GM21825 (cell line): Measurements from ENCODE around the gene MRTFA.
"Not testable (repeated sequence)": the region's sequence is repeated elsewhere in the genome, so short reads cannot be mapped to it uniquely, and the experiment has no call there.

Source experiments
- ATAC-seq: cut with Tn5 transposase; IDR thresholded peaks from one replicate; pipeline ENCODE4 v1.9.1; 2021; ENCODE audit warnings: mild to moderate bottlenecking, moderate library complexity; ENCODE audit not compliant: unreplicated experiment

Gene MRTFA

DNA sequence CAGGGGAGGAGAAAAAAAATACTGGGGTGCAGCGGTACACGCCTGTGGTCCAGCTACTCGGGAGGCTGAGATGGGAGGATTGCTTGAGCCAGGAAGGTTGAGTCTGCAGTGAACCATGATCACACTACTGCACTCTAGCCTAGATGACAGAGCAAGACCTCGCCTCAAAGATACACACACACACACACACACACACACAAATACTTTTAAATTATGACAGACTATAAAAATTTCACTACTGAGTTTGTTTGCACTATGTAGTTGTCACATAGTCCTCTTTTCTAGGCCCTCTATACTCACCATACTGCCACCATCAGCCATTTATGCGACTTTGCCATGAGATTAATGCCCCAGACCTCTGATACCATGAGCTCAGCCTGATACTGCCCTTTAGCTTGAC is 109.6 kb downstream of the MRTFA start:
- ATAC-seq = no peak

DNA sequence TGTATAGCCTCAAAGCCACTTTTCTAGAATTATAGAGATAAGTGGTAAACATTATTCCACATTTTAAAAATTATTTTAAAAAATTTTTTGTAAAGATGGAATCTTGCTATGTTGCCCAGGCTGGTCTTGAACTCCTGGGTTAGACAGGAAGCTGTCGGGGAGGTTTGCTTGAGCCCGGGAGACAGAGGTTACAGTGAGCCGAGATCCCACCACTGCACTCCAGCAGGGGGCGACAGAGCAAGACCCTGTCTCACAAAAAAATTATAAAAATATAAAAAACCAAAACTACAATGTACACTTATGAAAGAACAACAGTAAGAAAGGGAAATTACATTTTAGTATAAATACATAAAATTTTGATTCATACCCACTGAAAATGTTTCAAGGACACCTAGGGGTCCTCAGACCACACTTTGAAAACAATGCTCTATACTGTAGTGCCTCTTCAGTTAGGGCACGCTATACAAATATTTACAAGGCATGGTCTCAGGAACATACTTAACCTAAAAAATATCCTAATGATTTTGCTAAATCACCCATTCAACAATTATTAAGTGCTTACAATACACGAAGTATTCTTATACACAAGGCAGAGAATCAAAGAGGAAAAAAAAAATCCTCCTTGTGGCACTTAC is 111.2 kb downstream of the MRTFA start:
- ATAC-seq = no peak

DNA sequence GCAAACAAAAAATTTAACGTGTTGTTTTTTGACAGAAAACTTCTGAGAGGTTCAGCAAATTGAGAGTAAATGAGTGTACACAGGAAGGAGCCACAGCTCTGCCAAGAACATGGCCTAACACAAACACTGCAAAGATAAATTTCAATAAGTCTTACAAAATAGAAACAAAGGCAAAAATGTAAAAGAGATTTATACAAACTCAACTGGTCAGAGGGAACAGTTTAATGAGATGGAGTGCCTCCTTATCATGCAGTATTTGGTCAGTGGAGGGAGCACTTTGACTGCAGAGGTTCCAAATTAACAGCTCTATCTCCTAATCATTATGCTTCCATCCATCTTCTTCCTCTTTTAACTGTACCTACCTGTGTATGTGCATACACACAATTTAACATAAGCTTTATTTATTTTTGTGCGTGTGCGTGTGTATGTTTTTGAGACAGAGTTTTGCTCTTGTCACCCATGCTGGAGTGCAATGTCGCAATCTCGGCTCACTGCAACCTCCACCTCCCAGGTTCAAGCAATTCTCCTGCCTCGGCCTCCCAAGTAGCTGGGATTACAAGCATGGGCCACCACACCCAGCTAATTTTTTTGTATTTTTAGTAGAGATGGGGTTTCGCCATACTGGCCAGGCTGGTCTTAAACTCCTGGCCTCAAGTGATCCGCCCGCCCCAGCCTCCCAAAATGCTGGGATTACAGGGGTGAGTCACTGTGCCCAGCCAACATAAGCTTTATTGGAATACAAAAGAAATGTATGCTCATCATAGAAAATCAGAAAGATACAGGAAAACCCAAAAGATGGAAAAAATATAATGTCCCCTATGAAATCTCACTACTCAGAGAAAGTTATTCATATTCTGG is 111.9 kb downstream of the MRTFA start:
- no peak for ATAC-seq

DNA sequence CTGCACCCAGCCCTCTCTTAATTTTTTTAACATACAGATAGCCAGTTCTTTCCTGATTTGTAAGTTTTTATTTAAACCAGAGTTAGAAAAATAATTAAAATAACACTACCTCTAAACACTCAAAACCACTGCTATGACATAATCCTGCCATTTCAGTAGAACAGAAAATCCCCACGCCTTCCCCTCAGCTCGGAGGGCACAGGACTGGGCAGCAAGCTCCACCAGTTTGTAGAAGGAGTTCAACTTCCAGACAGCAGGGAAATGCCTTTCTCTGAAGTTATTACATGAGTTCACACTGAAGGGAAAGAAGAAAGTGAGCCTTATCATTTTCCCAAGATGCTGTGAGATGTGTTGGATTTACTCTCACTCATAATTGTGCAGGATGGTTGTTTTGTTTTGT is 114.4 kb downstream of the MRTFA start:
- no peak for ATAC-seq

DNA sequence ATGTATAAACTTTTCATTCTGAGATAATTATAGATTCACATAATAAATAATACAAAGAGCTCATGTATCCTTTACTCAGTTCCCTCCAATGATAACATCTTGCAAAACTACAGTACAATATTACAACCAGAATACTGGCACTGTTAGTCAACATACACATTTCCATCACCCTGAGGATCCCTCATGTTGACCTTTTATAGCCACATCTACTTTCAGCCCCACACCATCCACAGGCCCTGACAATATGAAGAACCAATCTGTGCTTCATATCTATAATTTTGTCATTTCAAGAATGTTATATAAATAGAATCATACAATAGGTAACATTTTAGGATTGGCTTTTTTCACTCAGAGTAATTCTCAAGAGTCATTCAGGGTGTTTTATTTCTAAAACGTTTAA is 115.5 kb downstream of the MRTFA start:
- no peak for ATAC-seq

DNA sequence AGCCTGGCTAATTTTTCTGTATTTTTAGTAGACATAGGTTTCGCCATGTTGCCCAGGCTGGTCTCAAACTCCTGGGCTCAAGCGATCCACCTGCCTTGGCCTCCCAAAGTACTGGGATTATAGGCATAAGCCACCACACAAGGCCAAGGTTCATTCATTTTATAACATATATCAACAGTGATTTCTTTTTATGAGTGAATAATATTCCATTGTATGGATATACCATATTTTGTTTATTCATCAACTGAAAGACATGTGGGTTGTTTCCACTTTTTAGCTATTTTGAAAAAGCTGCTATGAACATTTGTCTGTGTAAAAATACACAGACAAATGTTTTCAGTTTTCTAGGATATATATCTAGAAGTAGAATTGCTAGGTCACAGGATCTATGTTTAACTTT is 116.0 kb downstream of the MRTFA start:
- no peak for ATAC-seq

DNA sequence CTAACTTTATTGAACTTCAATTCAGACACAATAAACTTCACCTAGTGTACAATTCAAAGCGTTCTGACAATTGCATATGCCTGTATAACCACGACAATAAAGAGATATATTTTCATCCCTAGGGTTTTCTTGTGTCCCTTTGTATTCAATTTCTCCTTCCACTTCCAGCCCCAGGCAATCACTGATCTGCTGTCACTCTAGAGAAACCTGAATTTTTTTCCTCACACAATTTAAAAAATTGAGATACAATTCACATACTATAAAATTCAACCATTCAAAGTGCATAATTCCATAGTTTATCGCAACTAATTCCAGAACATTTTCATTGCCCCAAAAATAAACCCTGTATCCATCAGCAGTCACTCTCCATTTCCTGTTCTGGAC is 116.6 kb downstream of the MRTFA start:
- ATAC-seq = no peak

DNA sequence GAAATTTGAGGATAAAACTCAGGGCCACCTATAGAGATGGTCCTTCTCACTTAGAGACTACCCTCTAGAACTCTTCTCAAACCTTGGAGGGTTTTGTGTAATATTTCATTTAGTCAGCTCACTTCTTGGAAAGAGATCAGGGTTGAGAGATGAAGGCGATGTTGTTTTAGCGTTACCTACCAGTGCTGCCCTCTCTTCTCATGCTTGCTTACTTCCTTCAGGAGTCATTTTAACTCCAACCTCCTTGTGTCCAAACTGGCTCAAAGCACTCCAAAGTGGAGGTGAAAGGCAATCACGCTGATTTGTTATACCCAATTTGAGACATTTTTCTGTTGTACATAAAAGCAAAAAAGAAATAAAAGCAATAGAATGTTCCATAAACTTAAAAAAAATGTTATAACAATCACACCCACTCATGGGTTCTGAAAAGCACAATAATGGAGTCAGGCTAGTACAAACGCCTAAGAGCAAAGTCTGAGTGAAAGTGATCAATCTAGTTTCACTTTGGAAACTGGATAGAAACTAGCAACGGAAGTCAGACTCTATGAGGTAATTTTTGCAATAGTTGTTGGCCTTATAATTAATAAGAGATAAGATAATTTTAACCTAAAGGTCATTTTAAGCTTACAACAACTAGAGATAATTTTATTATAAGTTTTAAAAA is 117.1 kb downstream of the MRTFA start:
- no peak for ATAC-seq

DNA sequence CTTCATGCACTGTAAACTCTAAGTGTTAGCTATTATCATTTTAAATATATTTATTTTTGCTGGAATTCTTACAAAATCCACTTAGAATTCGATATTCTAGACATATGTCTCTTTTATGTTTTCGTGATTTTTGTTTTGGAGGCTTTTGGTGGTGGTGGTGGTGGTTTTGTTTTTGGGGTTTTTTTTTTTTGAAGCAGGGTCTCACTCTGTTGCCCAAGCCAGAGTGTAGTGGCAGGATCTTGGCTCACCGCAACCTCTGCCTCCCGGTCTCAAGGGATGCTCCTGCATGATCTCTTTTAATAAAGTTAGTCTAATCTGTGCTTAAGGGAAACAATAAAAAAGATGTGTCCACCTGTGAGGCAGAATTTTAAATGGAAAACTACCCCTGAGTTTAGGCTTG is 117.7 kb downstream of the MRTFA start:
- ATAC-seq = no peak

DNA sequence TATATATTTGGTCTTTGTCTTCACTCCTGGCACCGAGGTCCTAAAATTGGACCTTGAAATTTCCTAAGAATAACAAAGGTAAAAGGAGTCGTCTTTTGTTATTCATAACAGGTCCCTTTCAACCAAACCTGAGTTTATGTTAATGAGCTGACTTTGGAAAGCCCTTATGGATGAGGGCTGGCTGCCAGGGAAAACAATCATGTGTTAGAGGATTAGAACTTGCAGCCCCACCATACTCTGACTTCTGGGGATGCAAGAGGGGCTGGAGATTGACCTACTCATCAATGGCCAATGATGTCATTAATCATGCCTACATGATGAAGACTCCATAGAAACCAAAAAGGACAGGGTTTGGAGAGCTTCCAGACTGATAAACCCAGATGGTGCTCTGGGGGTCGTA is 118.9 kb downstream of the MRTFA start:
- ATAC-seq = no peak

DNA sequence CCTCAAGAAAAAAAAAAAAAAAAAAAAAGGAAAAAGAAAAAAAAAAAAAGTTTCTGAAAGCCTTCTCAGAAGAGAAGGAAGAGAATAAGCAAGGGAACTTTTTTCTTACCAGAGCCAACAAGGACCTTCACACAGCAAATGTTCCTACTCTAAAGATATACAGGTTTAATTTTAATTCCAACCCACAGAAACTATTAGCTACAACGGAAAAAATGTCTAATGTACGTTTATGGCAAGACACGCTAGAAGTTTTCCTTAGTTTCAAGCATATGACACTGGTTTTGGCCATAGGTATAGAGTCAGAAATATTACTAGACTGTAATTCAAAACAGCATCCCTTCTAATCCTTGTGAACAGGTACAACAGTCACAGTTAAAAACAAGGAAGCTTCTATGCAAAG is 120.1 kb downstream of the MRTFA start:
- ATAC-seq = no peak

DNA sequence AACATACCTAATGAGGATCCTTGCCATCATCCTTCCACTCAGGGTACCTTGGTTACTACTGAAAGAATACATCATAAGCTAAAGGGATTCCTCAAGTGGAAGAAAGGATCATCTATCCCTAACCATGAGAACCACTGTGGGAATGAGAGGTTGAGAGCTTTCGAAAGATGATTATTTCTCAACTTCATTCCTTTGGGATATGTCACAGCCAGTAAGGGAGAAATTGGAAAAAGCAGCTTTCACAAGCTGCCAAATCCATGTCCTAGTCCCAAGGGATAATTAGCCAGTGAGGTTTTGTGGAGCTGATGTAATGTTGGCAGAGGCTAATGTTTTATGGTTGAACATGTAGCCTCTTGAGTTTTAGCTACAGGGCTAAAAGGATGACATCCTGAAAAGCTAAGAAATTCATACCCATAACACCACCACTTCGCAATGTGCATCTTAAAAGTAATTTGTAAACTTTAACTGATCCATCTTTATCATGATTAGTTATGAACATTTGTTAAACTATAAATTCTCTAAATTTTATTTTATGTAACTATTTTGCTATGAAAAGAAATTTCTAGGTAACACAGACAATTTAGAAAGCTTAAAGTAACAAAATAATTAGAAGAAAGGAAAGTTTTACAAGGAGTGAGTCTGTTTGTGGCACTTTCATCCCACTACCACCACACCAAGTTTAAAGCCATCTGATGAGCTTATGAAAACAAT is 123.9 kb downstream of the MRTFA start:
- ATAC-seq = no peak

DNA sequence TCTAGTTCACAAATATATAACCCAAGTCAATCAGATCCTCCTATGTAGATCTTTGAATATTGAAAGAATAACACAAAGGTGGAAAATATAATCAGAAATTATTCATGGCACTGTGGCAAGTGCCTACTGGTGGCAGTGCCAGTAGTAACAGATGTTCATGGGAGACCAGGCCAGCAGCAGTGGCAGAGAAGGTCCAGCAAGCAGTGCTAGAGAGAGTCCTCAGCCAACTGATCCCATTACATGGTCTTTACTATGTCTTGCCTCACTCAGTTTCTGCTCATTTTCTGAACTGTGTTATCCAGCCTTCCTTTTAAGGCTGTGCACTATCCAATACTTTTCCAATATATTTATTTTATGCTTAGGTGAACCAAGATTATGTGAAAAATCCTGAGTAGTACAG is 124.9 kb downstream of the MRTFA start:
- no peak for ATAC-seq

DNA sequence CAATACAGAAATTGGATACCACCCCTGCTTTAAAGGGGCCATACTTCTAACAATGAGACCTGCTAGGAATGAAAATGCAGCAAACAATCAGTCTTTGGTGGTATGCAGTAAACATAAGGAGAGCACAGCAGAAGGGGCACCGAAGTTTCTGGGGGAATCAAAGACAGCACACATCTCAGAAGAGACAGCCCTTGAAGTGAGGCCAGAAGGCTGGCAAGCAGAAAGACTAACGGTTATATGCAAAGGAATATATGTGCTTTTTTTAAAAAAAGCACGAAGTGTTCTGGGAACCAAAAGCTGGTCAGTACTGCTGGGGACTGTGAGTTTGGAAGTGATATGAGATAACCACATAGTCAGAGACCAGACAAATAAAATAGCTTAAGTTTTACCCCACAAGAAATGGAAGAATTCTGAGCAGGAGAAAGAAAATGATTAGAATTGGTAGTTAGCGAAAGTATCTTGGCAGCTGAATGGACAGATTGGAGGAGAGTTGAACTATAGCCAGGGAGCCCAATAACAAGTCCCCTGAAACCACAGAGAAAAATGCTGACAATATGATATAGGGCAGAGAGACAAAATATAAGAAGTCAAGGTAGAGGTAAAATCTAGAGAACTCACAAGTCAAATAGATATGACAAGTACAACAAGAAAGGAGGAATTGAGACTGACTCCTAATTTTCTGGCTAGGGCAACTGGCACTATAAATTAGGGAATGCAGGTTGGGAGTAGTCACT is 125.7 kb downstream of the MRTFA start:
- ATAC-seq = no peak

DNA sequence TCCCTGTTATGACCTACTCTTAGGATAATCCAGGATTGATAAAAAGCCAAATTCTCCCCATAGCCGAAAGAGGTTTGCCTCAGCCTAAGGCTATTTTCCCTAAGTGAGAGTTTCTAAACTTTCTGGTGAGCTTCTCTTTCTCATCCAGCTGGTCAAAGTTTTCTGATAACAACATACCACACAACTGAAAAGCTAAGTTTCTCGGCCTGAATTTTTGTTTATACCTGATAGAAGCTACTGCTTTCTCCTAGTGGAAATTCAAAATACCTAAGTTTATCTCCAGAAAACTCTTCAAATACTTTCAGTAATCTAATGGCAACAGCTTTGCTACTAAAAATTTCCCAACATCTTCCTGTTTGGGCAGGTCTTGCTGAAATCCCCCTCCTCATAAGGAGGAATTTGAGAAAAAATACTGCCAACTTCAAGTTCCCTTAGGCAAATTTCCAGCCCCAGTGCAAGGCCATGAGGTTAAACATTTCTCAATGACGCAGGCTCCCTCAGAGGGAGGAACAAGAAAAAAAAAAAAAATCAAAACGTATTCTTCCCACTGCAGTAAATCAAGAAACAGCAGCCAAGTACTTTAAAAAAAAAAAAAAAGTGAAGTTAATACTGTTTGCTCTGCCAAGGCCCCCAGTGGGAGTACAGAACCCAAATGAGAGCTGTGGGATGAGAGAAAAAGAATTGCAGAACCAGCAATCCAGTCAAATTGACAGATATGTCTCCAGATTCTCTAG is 127.0 kb downstream of the MRTFA start:
- ATAC-seq = no peak

DNA sequence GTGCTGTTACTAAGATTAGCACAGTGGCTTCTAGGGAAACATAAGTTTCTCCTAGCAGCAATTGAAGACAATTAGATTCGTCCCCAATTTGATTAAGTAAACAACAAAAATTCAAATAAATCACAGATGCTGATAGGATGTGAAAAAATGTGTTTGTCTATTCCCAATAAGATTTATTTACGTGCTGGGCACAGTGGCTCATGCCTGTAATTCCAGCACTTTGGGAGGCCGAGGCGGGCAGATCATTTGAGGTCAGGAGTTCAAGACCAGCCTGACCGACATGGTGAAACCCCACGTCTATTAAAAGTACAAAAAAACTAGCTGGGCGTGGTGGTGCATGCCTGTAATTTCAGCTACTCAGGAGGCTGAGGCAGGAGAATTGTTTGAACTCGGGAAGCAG is 128.5 kb downstream of the MRTFA start:
- not testable (repeated sequence) for ATAC-seq

DNA sequence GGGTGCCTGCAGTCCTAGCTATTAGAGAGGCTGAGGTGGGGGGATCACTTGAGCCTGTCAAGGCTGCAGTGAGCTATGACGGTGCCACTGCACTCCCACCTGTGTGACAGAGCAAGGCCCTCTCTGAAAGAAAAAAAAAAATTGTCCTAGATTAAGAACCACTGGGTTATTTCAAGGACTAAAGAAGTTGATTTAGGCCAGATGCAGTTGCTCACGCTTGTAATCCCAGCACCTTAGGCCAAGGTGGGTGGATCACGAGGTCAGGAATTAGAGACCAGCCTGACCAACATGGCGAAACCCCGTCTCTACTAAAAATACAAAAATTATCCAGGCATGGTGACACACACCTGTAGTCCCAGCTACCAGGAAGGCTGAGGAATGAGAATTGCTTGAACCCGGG is 129.0 kb downstream of the MRTFA start:
- no peak for ATAC-seq

DNA sequence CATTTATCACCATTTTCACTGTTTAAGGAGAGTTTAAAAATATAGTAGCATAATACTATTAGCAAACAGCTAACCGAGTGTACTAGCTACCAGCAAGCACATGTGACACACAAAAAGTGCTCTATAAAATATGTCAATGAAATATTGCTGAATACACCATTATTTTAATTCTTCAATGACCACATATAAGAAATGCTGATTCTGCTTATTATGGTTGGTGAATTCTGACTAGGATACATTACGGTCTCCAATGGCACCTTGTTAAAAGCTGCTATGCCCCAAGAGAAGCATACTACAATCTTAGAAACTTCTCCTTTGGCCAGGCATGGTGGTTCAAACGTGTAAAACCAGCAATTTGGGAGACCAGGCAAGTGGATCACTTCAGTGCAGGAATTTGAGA is 129.8 kb downstream of the MRTFA start:
- no peak for ATAC-seq

DNA sequence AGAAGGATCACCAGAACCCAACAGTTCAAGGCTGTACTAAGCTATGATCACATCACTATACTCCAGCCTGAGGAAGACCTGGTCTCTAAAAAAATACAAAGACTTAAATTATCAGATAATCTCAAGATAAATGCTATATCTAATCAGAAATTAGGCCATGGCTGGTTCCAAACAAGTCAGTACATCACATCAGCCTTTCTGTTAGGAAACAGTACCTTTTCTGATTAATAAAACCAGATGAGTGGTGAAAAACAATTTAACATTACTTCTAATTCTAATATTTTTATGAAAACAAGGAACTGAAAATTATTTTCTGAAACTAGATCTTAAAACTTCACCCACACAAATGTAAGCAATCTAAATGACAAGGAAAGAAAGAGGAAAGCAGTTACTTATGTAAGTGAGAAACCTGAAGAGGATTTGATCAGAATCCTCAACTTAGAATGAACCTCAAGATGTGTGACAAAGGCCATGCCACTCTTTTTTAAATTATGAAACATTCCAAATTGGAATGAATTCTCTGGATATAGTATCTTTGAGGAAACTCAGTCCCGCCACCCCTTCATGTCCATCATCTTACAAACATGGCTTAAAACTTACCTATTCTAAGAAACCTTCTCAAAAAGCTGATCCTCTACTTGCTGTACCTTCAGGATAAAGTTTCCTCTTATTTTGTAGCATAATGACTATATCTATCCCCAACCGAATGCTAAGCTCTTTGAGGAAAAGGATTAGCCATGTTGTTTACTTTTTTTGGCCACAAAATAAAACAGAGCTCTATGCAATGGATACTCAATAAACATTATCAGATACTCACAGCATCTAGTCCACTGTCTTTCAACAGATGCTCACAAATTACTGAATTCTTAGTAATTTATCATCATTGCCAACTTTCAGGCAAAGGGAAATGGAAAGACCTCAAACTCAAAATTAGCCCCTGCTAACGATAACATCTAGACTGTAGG is 132.0 kb downstream of the MRTFA start:
- no peak for ATAC-seq
